ENCODE measurements around the gene MAN1C1.

MAN1C1 gene

DNA sequence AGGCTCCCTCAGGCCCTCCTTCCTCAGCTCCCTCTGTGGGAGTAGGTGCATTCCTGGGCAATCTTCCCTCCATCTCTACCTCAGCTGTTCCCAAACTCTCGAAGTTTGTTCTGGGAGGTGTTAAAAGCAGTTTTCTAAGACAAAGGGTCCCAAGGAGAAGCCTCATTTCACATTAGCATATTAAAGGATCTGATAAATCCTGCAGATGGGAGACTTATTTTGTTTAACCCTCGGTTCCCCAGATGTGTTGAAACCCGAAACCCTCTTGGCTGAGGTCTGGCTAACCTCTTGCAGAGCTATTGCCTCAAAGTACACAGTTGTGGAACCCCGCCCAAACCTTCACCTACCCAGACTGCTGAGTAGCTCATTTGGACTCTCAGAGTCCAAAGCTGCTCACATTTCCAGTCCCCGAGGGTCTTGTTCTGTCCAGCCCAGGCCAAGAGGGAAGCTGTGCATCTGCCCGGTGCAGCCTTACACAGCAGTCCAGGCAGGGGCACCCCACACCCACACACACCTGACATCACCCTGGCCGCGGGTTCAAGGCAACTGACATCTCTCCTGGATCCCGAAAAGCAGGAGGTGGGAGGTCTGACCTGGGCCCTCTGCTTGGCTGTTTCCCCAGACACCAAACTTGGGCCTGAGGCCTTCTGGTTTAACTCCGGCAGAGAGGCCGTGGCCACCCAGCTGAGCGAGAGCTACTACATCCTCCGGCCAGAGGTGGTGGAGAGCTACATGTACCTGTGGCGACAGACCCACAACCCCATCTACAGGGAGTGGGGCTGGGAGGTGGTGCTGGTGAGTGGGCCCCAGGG is 163.9 kb downstream of the MAN1C1 start:
- DNase-seq (ENCODE audit: low read depth, low spot score), result no peak

DNA sequence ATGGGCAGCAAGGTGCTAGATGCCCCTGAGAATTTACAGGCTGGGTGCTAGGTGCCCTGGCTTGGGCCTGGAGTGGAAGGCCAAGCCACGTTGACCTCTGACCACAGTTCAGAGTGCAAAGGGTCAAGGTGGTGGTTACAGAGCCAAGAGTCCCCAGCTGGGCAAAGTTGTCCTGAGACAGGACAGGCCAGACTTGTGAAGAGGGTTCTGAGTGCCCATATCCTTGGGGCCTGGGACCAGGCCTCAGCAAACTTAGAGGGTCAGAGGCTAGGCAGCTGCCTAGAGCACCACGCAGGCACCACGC is 164.5 kb downstream of the MAN1C1 start:
- no peak for DNase-seq (ENCODE audit: low read depth, low spot score)

- no peak for DNase-seq (ENCODE audit: low read depth, low spot score)
Measured at GRCh38 chr1:25782608-25783201, 166.1 kb downstream of the MAN1C1 start.

DNA sequence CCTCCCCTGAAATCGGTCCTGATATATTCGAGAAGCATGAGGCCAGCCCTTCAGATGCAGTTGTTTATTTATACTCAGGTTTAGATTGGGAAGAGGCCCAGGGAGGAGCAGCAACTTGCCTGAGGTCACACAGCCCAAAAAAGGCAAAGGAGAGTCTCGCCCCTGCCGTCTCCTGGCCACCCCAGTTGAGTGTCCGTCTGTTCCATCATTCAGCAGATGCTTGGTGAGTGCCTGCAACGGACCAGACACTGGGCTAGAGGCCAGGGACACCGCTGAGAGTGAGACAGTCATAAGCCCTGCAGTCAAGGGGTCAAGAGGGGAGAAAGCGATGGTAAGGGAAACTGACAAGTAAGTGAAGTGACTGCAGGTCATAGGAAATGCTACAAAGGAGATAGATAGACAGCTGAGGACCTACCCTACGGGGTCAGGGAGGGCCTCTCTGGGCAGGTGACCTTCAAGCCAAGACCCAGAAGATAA is 168.0 kb downstream of the MAN1C1 start:
- DNase-seq (ENCODE audit: low read depth, low spot score), result no peak

DNA sequence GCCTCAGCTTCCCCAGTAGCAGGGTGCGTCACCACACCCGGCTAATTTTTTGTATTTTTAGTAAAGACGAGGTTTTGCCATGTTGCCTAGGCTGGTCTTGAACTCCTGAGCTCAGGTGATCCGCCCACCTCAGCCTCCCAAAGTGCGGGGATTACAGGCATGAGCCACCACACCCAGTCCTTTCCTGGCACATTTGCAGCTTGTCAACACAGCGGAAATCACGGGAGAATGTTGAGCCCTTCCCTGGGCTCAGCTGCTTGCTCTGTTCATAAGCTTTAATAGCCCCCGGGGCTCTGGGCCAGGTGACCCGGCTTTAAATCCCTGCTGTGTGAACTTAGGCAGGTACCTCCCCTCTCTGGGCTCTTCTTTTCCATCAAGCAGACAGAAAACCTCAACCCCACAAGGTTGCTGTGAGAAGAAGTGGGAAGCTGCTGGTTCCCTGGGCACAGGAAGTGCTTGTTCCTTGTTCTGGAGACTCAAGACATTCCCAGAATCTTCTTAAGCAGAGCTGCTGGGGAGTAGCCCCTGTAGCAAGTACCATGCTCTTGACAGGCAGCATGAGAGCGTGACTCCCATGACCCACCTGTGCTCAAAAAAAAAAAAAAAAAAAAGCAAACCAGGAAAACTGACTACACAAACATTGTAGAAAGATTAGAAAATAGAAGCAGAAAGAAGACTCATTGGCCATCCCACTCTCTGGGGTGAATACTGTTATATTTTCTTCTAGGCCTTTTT is 168.9 kb downstream of the MAN1C1 start:
- no peak for DNase-seq (ENCODE audit: low read depth, low spot score)

DNA sequence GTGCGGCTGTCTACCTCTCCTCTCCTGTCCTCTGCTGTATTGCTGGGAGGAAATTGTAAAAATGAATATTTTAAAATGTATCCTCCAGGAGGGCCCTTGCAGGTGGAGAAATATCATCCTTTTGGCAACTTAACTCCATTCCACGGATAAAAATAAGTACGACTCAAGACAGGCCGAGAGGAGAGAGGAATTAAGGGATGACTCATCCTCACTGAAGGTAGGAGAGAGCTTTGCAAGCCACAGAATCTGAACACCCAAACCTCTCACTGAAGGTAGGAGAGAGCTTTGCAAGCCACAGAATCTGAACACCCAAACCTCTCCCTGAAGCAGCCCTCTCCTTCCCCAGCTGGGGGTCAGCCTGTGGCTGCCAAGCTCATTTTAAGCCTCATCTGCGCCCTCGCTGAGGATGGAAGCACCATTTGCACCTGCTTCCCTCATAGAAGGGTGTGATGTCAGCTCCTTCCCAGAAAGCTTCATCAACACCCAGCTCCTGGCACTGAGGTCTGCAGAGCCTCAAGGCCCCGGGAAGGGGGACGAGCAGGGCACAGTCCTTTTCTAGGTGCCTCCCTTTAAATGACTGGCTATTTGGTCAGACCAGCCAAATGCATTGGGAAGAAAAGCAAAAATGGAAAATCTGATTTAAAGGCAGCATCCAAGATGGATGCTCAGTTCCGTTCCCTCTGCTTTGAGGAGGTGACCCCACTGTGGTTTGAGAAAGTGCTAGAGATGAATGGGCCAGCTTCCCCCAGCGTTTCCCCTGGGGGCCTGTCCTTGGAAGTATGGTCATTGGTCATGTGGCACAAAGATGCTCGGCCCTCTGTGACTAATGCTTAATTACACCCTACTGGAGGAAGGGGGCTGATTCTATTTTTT is 170.5 kb downstream of the MAN1C1 start:
- DNase-seq (ENCODE audit: low read depth, low spot score), result no peak

DNA sequence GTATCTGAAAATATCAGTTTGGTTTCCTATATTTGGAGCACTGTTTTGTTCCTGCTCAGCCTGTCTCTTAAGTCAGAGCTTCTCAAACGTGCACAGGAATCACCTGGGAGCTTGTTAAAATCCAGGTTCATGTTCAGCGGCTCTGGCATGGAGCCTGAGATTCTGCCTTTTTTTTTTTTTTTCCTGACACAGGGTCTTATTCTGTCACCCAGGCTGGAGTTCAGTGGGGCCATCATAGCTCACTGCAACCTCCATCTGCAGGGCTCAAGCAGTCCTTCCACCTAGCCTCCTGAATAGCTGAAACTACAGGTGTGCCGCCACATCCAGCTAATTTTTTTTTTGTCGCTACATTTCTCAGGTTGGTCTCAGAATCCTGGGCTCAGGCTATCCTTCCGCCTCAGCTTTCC is 171.2 kb downstream of the MAN1C1 start:
- no peak for DNase-seq (ENCODE audit: low read depth, low spot score)

GRCh38 chr1:25790472-25790871 is 173.9 kb downstream of the MAN1C1 start:
- no peak for DNase-seq (ENCODE audit: low read depth, low spot score)

GRCh38 chr1:25792115-25792514 is 175.5 kb downstream of the MAN1C1 start:
- no peak for DNase-seq (ENCODE audit: low read depth, low spot score)

DNA sequence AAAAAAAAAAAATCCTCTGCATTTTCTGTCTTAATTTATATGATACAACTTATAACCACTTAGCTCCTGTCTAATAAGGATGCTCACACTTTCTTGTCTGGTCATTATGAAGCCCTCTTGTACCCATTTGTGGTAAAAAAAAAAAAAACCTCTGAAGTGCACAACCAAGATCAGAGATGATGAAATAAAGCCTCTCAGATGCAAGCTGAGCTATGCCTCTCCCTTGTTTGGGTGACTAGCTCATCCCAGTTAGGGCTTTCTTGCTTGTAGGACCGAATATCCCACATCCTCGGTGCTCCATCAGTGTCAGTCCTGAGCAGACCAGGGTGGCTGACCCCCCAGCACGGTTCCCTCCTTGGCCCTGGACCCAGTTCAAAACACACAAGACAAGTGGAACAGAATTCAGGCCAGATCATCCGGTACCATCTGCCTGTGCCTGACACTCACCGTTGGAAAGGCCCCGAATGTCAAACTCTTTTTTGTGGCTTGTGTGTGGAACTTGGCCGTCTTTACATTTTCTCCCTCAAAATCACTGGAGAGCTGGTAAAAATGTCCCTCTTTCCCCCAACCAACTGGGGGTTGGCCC is 177.1 kb downstream of the MAN1C1 start:
- DNase-seq (ENCODE audit: low read depth, low spot score), result no peak

DNA sequence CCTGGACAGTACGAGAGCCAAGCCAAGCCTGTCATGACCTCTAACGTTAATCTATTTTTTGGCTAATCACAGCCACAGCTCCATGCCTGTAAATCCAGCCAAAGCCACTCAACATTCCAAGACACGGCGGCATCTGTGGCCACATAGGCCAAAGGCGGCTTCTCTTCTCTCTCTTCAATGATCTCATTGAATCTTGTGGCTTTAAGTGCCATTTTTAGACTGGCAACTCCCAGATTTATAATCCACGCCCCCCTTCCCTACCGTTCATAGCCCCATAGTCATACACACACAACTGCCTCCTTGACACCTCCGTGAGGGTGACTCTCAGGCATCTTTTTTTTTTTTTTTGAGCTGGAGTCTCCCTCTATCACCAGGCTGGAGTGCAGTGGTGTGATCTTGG is 177.7 kb downstream of the MAN1C1 start:
- no peak for DNase-seq (ENCODE audit: low read depth, low spot score)

GRCh38 chr1:25795211-25795610 is 178.6 kb downstream of the MAN1C1 start:
- no peak for DNase-seq (ENCODE audit: low read depth, low spot score)

GRCh38 chr1:25795946-25796810 is 179.6 kb downstream of the MAN1C1 start:
- no peak for DNase-seq (ENCODE audit: low read depth, low spot score)

DNA sequence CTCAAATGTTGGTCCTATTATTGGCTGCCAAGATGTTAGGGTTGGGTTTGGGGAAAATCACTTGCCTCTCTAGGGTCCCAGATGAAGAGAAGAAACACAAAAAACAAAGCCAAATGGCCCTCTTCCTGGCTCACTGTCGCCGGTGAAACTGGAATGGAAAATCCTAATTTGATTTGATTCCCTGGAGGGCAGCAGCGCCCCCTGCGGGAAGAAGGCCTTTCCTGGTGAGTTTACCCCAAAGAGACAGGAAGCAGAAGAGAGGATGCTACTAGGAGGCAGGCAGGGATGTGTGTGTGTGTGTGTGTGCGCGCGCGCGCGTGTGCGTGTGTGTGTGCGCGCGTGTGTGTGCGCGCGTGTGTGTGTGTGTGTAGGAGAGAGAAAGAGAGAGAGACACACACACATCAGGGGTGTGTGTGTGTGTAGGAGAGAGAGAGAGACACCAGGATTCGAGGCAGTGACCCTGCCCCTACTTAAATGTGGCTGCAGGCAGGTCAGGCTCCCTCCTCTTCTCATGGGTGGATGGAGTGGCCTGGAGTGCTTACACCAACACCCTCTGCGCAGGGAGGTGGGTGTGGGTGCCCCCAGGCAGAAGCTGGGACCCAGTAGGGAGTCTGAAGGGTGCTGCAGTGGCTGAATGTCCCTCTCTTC is 180.3 kb downstream of the MAN1C1 start:
- DNase-seq (ENCODE audit: low read depth, low spot score), result no peak

- no peak for DNase-seq (ENCODE audit: low read depth, low spot score)
Measured at GRCh38 chr1:25797939-25798338, 181.3 kb downstream of the MAN1C1 start.

DNA sequence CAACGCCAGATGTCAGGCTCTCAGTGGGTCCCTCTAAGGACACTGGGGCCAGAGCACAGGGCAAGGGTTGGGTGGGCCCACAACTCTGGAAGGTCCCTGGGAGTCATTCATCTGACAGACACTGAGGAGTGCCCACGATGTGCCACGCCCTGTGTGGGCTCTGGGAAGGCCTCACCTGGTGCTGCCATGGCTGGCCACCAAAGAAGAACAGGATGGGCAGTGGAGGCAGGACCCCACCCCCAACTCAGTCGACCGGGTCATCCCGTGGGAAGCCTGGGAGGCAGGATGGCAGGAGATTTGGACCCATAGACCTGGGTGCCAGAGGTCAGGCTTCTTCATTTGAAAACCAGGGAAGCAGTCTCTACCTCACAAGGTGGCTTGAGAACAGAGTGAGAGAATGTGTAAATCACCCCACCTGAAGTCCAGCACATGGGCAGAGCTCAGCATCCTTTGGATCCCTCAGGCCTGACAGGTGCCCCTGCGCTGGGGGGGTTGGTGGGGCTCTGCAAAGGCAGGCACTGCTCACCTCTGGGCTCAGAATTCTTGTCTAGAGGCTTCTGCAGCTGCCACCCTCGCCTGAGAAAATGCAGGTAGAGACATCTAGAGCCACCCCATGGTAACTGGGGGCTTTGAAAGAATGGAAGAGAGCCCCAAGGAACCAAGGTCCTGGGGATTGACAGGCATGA is 182.2 kb downstream of the MAN1C1 start:
- no peak for DNase-seq (ENCODE audit: low read depth, low spot score)

DNA sequence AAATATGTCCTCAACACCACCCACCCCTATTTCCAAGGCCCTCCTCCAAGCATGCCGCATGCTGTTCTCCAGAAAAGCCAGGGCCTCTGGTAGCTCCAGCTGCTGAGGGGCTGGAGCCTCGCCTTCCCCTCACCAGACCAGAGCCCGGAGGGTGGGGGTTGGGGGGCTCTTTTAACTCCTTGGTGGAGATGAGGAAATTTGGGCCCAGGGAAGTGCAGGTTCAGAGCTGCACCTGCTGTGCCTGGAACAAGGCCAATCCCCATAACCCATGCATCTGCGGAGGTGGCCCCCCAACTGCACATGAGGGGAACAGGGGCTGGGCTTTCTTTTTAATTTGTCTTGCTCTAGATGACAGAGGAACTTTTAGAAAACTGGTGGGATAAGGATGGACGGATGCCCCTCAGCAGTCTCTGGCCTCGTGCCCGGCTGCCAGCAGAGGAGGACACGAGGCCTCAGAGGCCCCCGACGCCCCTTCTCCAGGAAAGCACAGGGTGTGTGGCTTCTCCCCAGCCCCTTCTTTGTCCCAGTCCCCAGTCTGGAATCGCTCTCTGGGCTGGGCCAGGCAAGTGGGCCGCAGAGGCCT is 182.9 kb downstream of the MAN1C1 start:
- DNase-seq (ENCODE audit: low read depth, low spot score), result no peak

DNA sequence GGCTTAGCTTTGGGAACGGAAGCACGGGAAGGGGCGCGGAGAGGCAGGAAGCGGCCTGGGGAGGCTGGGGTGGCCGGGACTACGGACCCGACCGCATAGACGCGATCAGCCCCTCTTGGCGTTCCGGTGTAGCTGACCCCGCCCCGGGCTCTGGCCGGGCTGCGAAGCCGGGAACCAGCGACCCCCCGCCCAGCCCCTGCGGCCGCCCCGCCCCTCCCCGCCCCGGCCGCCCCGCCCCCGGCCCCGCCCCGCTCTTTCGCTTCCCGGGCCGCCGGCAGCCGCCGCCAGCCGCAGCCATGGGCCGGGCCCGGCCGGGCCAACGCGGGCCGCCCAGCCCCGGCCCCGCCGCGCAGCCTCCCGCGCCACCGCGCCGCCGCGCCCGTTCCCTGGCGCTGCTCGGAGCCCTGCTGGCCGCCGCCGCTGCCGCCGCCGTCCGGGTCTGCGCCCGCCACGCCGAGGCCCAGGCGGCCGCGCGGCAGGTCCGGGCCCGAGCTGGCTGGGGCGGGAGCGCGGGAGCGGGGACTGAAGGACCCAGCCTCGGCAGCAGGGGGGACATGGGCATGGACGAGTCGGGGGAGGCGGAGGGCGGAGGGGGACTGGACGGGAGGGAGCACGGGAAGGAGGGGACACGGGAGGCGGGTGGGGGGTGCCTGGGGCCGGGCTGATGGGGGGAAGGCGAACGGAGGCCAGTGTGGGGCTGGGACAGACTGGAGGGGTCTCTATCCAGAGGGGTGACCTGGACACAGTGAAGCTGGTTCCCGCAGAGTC is 183.5 kb downstream of the MAN1C1 start, which contains the start of gene SELENON:
SELENON (plus strand) TSS at position 259 of the 768 bp plus-strand sequence; CDS start at position 297, 38 bp downstream.
- DNase-seq (ENCODE audit: low read depth, low spot score), result no peak

Measured in brain pericyte (primary cell).